Uterus (tissue), 4 donors: ENCODE results near the gene ADARB2. TPM values are rescaled to one million over a fixed set of nuclear protein-coding genes. Genes with fewer than 3 reads are reported as not detected.

Experiments used
- DNase-seq, 2 donors: peaks; one replicate each; pipeline ENCODE4 v3.0.0-alpha.2; 2019 to 2020
- H3K27ac ChIP-seq, 2 donors: fragments of 200-600 bp; sonication (generic); 1 replicate in 1 of 2; 2 replicates in 1 of 2; pipeline ENCODE4 v1.5.1; 2016 to 2018
- H3K27me3 ChIP-seq, 2 donors: fragments of 200-600 bp; sonication (generic); one replicate each; pipeline ENCODE4 v1.5.1; 2018 to 2019; ENCODE audit warnings: control low read depth in 1 of 2
- H3K36me3 ChIP-seq, 2 donors: fragments of 200-600 bp; sonication (generic); one replicate each; pipeline ENCODE4 v1.5.1; 2019; ENCODE audit warnings: control low read depth in 1 of 2
- H3K4me1 ChIP-seq, 2 donors: fragments of 200-600 bp; sonication (generic); one replicate each; pipeline ENCODE4 v1.5.1; 2018 to 2019; ENCODE audit warnings: control low read depth in 1 of 2
- H3K4me3 ChIP-seq, 2 donors: fragments of 200-600 bp; sonication (generic); 1 replicate in 1 of 2; 2 replicates in 1 of 2; pipeline ENCODE4 v1.5.1; 2018 to 2019; ENCODE audit warnings: mild to moderate bottlenecking in 1 of 2
- H3K9me3 ChIP-seq, 2 donors: fragments of 200-600 bp; sonication (generic); one replicate each; pipeline ENCODE4 v1.5.1; 2019; ENCODE audit warnings: control low read depth in 1 of 2
- POLR2A ChIP-seq, 2 donors: fragments of 450-650 bp; IDR thresholded peaks; one replicate each; pipeline ENCODE4 v1.6.1; 2016; ENCODE audit warnings: antibody characterized with exemption in 2 of 2, mild to moderate bottlenecking in 1 of 2, moderate library complexity in 1 of 2
- intact Hi-C: fragments of 100-400 bp; cut with DNase I; formaldehyde crosslinking; loops from one replicate; pipeline ENCODE4 v1.15.1; 2023; ENCODE audit warnings: low total_unique reads
- total RNA-seq, 4 donors: library from RNA; depleted of rRNA in 3 of 4; stranded (reverse); fragments of >200 nt in 3 of 4; gene quantifications; one replicate each; pipeline versions ENCODE4 v1.1.0 to v1.2.4, GENCODE V29; 2014 to 2023
- TF ChIP-seq, protein P1 (sequence below), 4 experiments: fragments of 200-600 bp in 2 of 4; fragments of 450-650 bp in 2 of 4; sonication (generic) in 2 of 4; IDR thresholded peaks; one replicate each; pipeline ENCODE4 v1.5.1; 2016 to 2019; ENCODE audit warnings: antibody characterized with exemption in 4 of 4, mild to moderate bottlenecking in 2 of 4, moderate library complexity in 1 of 4
- donor health status: DM: yes; HTN: yes; CAD: no.

ADARB2 gene
- total RNA-seq, 4 donors from 2014 or later, result 0.76 to 2.6 (median 2.0) TPM; not detected in 1

DNA sequence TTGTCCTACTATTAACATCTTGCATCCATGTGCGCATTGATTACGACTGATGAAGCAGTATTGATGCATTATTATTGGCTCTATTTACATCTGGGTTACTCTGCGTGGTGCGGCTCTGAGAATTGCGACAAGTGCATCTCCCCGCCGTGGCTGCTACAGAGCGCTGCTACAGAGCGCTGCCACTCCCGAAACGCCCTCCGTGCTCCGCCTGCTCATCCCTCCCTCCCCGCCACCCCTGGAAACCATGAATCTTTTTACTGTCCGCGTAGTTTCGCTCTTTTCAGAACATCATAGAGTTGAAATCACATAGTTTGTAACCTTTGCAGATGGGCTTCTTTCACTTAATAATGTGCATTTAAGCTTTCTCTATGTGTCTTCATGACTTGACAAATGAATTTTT is 74.1 kb downstream of the ADARB2 start:
- DNase-seq, result no peak
- intact Hi-C loops, result no loop called here
- Histone ChIP-seq H3K27me3 (no peaks in the 10 kb centered on the region), H3K4me1 (no peaks in the 10 kb centered on the region), H3K27ac (no peak overlapping the region), H3K36me3 (no peaks in the 10 kb centered on the region), H3K4me3 (no peak overlapping the region), H3K9me3 (no peaks in the 10 kb centered on the region)
- TF ChIP-seq POLR2A (IDR thresholded peaks at IDR 0.05), result no peak
- TF ChIP-seq, protein P1, sequence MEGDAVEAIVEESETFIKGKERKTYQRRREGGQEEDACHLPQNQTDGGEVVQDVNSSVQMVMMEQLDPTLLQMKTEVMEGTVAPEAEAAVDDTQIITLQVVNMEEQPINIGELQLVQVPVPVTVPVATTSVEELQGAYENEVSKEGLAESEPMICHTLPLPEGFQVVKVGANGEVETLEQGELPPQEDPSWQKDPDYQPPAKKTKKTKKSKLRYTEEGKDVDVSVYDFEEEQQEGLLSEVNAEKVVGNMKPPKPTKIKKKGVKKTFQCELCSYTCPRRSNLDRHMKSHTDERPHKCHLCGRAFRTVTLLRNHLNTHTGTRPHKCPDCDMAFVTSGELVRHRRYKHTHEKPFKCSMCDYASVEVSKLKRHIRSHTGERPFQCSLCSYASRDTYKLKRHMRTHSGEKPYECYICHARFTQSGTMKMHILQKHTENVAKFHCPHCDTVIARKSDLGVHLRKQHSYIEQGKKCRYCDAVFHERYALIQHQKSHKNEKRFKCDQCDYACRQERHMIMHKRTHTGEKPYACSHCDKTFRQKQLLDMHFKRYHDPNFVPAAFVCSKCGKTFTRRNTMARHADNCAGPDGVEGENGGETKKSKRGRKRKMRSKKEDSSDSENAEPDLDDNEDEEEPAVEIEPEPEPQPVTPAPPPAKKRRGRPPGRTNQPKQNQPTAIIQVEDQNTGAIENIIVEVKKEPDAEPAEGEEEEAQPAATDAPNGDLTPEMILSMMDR (IDR thresholded peaks at IDR 0.05), result no peak

DNA sequence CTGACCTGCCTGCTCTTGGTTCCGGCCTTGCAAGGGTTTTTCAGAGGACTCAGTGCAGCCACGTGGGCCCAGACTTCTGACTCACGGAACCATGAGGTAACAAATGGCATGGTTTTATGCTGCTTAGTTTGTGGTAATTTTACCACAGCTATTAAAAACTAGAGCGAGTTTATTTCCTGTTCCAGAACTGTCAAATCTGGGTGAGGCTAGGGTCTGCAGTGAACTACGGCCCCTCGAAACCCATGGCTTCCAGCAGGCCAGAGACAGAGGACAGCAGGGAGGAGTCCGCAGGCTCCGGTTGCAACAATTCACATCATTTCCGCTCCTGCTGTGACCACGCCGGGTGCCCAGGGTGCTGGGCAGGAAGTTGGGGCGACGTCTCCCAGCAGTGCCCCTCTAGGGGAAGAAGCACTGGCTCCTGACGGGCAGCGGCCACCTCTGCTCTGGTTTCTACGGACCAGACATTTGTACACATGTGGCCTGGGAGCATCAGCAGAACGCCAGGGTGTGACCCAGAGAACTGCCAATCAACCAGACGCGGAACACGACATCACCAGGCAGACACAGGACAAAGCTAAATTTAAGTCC is 74.8 kb downstream of the ADARB2 start:
- TF ChIP-seq, protein P1 (IDR thresholded peaks at IDR 0.05), result no peak
- TF ChIP-seq POLR2A (IDR thresholded peaks at IDR 0.05), result no peak
- H3K4me1 ChIP-seq, result no peaks in the 10 kb centered on the region
- intact Hi-C loops, result no loop called here
- H3K27ac ChIP-seq, result no peak overlapping the region
- H3K27me3 ChIP-seq, result no peaks in the 10 kb centered on the region
- DNase-seq, result no peak
- H3K9me3 ChIP-seq, result no peaks in the 10 kb centered on the region
- H3K4me3 ChIP-seq, result no peak overlapping the region
- no peaks in the 10 kb centered on the region for H3K36me3 ChIP-seq

DNA sequence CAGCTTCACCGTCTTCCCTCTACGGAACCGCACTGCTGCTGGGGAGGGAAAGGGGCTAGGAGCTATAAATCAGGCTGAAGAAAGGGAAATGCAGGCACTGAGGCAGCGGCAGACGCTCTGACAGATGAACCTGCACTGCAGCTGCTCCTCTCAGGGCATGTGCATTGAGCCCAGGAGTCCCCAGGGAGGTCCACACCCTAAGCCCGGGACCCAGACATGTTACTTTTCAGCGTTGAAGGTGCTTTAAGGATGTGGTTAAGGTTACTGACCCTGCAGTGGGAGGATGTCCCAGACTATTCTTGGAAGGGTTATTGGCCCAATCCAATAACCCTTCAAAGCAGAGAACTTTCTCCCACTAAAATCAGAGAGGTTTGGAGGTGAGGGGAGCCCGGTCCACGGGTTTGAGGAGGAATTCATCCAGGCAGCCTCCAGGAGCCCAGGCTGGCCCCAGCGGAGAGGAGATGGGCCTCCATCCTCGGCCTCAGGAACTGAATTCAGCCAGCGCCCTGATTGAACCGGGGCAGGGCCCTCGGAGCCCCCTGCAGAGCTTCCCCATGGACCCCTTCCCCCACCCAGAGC is 75.4 kb downstream of the ADARB2 start:
- DNase-seq, result no peak
- intact Hi-C loops, result no loop called here
- H3K4me3 ChIP-seq, result no peak overlapping the region
- TF ChIP-seq, protein P1 (IDR thresholded peaks at IDR 0.05), result no peak
- H3K9me3 ChIP-seq, result no peaks in the 10 kb centered on the region
- no peaks in the 10 kb centered on the region for H3K36me3 ChIP-seq
- H3K27me3 ChIP-seq, result no peaks in the 10 kb centered on the region
- H3K27ac ChIP-seq, result no peak overlapping the region
- no peaks in the 10 kb centered on the region for H3K4me1 ChIP-seq

DNA sequence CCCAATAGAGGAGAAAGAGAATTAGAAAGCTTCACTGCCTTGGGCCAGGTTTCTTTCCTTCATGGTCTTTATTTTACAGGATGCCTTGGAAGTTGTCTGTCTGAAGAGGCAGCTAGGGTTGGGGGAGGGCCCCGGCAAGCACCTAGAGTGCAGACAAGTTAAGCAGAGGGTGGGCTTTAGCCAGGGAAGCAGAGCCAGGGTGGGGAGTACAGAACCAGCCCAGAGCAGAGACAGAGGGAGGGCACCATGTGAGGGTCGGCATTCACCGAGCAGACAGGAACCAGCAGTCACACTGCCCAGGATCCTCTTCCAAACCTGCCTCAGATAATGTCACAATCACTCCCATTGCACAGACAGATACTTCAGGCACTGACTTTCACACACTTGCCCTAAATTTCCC is 75.9 kb downstream of the ADARB2 start:
- intact Hi-C loops, result no loop called here
- TF ChIP-seq POLR2A (IDR thresholded peaks at IDR 0.05), result no peak
- TF ChIP-seq, protein P1 (IDR thresholded peaks at IDR 0.05), result no peak
- no peak overlapping the region for H3K4me3 ChIP-seq
- no peaks in the 10 kb centered on the region for H3K36me3 ChIP-seq
- H3K9me3 ChIP-seq, result no peaks in the 10 kb centered on the region
- H3K27me3 ChIP-seq, result no peaks in the 10 kb centered on the region
- no peak overlapping the region for H3K27ac ChIP-seq
- DNase-seq, result no peak
- no peaks in the 10 kb centered on the region for H3K4me1 ChIP-seq

DNA sequence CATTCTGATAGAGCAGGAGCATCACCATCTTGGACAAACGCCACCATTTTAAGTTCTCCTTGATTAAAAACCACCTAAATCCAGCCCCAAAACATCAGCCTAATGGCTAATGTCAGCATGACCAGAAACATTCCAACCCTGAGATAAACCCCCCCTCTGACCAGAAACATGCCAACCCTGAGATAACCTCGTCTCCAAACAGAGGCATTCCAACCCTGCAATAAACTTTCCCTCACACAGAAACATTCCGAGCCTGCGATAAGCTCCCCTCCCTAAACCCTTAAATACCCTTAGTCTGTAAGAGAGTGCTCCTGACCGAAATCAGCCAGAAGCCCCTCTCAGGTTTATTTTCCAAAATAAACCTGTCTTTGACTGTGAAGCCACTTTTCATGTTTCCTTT is 76.5 kb downstream of the ADARB2 start:
- Histone ChIP-seq H3K27me3 (no peaks in the 10 kb centered on the region), H3K4me3 (no peak overlapping the region), H3K36me3 (no peaks in the 10 kb centered on the region), H3K27ac (no peak overlapping the region), H3K9me3 (no peaks in the 10 kb centered on the region), H3K4me1 (no peaks in the 10 kb centered on the region)
- intact Hi-C loops, result no loop called here
- TF ChIP-seq, protein P1 (IDR thresholded peaks at IDR 0.05), result no peak
- no peak for TF ChIP-seq POLR2A (IDR thresholded peaks at IDR 0.05)
- DNase-seq, result no peak
